Mononuclear cell (primary cell): ENCODE measurements around the gene EPPIN. TPM values are rescaled to one million over a fixed set of nuclear protein-coding genes. Genes with fewer than 3 reads are reported as not detected.

Experiments
- H3K27me3 ChIP-seq: 2 replicates; pipeline ENCODE4 v1.6.0; 2011; ENCODE audit warnings: low read length, control low read depth; ENCODE audit not compliant: insufficient read depth
- H3K4me1 ChIP-seq: 2 replicates; pipeline ENCODE4 v1.5.1; 2011; ENCODE audit warnings: mild to moderate bottlenecking, low read length, control low read depth; ENCODE audit not compliant: insufficient read depth
- H3K4me3 ChIP-seq: 2 replicates; pipeline ENCODE4 v1.5.1; 2011; ENCODE audit warnings: mild to moderate bottlenecking, low read length, moderate library complexity
- H3K9me3 ChIP-seq: 2 replicates; pipeline ENCODE4 v1.5.1; 2011; ENCODE audit warnings: low read depth, mild to moderate bottlenecking, control low read depth, low read length
- total RNA-seq: library from RNA; depleted of rRNA; stranded (reverse); fragments of >200 nt; gene quantifications from one replicate; pipeline ENCODE4 v1.2.3, GENCODE V29; 2012

The EPPIN gene
- total RNA-seq, 1 donor = not detected

DNA sequence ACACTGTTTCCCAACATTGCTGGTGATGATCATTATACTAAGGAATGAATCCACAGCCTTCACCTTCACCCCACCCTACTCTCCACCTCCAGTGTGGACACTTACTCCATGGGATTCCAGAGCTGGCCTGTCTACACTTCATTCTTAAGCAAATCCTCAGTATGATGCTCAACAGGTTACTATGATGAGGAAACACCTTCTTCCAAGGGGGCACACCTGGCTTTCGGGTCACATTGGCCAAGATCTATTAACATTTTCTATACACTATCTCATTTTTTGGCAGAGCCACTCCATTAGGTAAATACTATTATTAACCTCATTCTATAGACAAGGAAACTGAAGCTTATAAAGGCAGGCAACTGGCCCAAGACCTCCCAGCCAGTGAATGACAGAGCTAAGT is 8.0 kb upstream of the EPPIN start:
- no peaks in the 10 kb centered on the region for H3K9me3 ChIP-seq
- no peaks in the 10 kb centered on the region for H3K27me3 ChIP-seq
- no peak overlapping the region for H3K4me3 ChIP-seq
- no peaks in the 10 kb centered on the region for H3K4me1 ChIP-seq

GRCh38 chr20:45552456-45552855 is 5.3 kb upstream of the EPPIN start:
- Histone ChIP-seq H3K4me1 (no peaks in the 10 kb centered on the region), H3K9me3 (no peaks in the 10 kb centered on the region), H3K4me3 (no peak overlapping the region), H3K27me3 (no peaks in the 10 kb centered on the region)

- no peak overlapping the region for H3K4me3 ChIP-seq
- peaks cover 3% of the 10 kb centered on the region for H3K27me3 ChIP-seq
Measured at GRCh38 chr20:45550765-45551164, 3.6 kb upstream of the EPPIN start.

DNA sequence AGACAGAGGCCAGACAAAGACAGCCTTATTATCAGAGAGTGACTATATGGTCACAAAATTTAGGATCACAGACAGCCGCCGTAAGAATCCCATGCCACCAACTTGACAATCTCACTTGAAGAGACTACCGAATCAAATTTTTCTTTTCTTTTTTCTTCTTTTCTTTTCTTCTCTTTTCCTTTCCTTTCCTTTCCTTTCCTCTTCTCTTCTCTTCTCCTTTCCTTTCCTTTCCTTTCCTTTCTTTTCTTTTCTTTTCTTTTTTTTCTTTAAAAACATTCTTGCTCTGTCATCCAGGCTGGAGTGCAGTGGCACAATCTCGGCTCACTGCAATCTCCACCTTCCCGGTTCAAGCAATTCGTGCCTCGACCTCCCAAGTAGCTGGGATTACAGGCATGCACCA is 1.2 kb upstream of the EPPIN start:
- no peak overlapping the region for H3K4me3 ChIP-seq
- H3K4me1 ChIP-seq = no peaks in the 10 kb centered on the region
- H3K27me3 ChIP-seq = peaks cover 4% of the 10 kb centered on the region
- H3K9me3 ChIP-seq = no peaks in the 10 kb centered on the region

More at GRCh38 chr20:45550765-45551164, 3.6 kb upstream of the EPPIN start:
- H3K9me3 ChIP-seq = no peaks in the 10 kb centered on the region
- H3K4me1 ChIP-seq = no peaks in the 10 kb centered on the region

- Histone ChIP-seq H3K27me3 (peaks cover 7% of the 10 kb centered on the region), H3K9me3 (no peaks in the 10 kb centered on the region), H3K4me3 (no peak overlapping the region), H3K4me1 (no peaks in the 10 kb centered on the region)
Measured at GRCh38 chr20:45545754-45546453, 1.3 kb downstream of the EPPIN start.

DNA sequence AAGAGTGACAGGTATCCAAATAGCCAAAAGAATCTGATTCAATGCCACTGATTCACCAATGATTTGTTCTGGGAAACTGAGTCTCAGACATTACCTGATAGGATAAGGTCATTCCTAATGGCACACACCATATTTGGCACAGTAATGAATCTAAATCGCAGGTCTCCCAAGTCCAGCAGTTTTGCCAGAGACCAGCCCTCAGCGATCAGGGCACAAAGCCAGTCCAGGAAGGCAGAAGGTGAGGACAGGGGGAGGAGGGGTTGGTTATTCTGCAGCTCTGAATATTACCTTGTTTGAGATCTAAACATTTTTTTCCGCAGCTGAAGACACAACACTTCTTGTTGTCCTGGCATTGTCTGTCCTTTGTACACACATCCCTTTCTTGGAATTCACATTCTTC is 1.9 kb downstream of the EPPIN start:
- peaks cover 7% of the 10 kb centered on the region for H3K27me3 ChIP-seq
- H3K4me3 ChIP-seq = no peak overlapping the region
- no peaks in the 10 kb centered on the region for H3K9me3 ChIP-seq
- no peaks in the 10 kb centered on the region for H3K4me1 ChIP-seq

DNA sequence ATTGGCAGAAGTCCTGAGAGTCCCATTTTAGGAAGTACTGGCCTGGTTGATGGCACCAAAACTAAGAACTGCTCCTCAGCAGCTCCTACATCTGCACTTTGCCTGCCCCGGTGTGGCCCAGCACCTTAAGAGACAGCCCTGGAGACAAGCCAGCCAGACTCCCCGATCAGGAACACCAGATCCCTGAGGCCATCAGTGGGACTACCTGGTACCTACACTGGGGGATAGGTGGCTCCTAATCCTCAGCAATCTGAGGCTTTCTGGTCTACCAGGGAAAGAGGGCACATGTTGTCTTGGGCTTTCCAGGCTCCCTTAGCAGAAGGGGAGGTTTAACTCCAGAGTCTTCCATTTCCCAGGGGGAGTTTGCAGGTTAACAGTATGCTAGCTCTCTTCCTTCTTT is 7.8 kb downstream of the EPPIN start, which contains the start of gene WFDC6:
Gene WFDC6, minus strand, starts transcription at position 101 of the 400 bp plus-strand sequence. Its CDS starts 75 bp downstream, at position 26.
- Histone ChIP-seq H3K4me1 (no peaks in the 10 kb centered on the region), H3K27me3 (peaks cover 14% of the 10 kb centered on the region), H3K4me3 (no peak within 1 kb of the TSS), H3K9me3 (no peaks in the 10 kb centered on the region)

GRCh38 chr20:45538209-45538799 is 8.9 kb downstream of the EPPIN start:
- Histone ChIP-seq H3K4me1 (no peaks in the 10 kb centered on the region), H3K4me3 (no peak overlapping the region), H3K27me3 (peaks cover 17% of the 10 kb centered on the region), H3K9me3 (no peaks in the 10 kb centered on the region)

DNA sequence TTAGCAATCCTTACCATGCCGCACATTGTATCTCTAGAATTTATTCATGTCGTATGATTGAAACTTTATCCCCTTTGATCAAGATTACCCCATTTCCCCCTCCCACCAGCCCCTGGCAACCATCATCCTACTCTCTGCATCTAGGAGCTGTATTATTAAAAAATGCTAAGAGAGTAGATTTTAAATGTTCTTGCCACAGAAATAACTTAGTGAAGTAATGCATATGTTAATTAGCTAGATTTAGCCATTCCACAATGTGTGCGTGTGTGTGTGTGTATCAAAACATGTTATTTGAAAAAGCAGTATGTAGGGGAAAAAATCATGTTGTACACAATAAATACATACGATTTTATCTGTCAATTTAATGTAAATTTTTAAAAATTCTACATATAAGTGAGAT is 19.9 kb downstream of the EPPIN start:
- Histone ChIP-seq H3K27me3 (peaks cover 3% of the 10 kb centered on the region), H3K9me3 (no peaks in the 10 kb centered on the region), H3K4me1 (no peaks in the 10 kb centered on the region)

GRCh38 chr20:45523821-45524220 is 23.4 kb downstream of the EPPIN start:
- Histone ChIP-seq H3K4me1 (no peaks in the 10 kb centered on the region), H3K27me3 (peaks cover 6% of the 10 kb centered on the region), H3K4me3 (no peak overlapping the region), H3K9me3 (no peaks in the 10 kb centered on the region)

More for the DNA sequence above, 19.9 kb downstream of the EPPIN start:
- H3K4me3 ChIP-seq = no peak overlapping the region

DNA sequence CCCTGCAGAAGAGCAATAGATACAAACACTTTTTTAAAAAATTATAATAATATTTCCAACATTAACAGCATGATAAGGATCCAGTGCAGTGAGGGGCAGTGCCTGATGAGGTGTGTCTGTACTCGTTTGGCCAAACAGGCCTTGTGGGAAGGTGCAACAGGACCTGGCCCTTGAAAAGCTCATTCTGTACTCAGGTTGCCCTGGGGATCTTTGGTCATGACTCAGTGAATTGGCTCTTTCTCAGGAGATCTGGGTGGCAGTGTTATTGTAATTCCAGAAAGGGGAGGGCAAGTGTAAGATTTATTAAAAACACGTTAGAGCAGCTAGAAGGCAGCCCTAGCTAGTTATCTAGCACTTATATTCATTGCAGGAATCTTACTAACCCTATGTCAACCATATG is 28.9 kb downstream of the EPPIN start:
- Histone ChIP-seq H3K4me3 (no peak overlapping the region), H3K9me3 (no peaks in the 10 kb centered on the region), H3K4me1 (no peaks in the 10 kb centered on the region), H3K27me3 (peaks cover 3% of the 10 kb centered on the region)

DNA sequence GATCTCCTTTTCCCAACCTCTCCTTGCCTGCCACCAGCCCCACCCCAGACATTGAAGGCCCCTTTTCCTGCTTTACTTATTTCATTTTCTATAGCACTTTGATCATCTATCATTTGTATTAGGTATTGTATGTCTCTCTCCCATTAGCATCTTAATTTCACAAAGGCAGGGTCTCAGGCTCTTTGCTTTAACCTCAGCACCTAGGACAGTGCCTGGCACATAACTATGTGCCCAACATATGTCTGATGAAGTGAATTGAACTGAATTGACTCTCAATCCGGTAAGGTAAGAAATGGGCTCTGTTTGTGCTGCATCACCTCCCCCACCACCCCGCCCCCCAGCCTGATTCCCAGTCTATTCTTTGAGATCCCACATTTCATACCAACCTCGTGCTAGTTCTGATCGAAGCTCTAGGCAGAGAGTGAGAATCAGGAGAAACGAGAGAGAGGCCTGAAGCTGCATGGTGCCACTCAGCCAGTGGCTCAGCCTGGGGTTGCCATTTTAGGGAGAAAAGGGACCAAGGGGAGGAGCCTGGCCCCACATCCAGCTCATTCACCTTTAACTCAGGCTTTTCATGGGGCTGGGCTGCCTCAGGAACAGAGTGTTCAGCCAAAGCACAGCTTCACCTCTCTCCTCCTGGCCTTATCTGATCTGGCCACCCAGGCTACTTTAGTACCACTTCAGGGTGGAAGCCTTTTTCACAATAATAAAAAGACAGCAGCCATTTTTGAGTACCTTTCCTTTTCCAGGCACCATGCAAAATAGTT is 31.9 kb downstream of the EPPIN start, which contains the start of gene SPINT3:
Gene SPINT3, minus strand, starts transcription at position 476 of the 767 bp plus-strand sequence. Its CDS starts 14 bp downstream, at position 462.
- no peaks in the 10 kb centered on the region for H3K4me1 ChIP-seq
- no peaks in the 10 kb centered on the region for H3K9me3 ChIP-seq
- H3K4me3 ChIP-seq = no peak within 1 kb of the TSS
- peaks cover 3% of the 10 kb centered on the region for H3K27me3 ChIP-seq

- Histone ChIP-seq H3K9me3 (no peaks in the 10 kb centered on the region), H3K27me3 (peaks cover 6% of the 10 kb centered on the region), H3K4me1 (no peaks in the 10 kb centered on the region), H3K4me3 (no peak overlapping the region)
Measured at GRCh38 chr20:45510242-45510862, 36.8 kb downstream of the EPPIN start.

GRCh38 chr20:45509091-45509490 is 38.1 kb downstream of the EPPIN start:
- H3K9me3 ChIP-seq = no peaks in the 10 kb centered on the region
- no peak overlapping the region for H3K4me3 ChIP-seq
- no peaks in the 10 kb centered on the region for H3K4me1 ChIP-seq
- peaks cover 13% of the 10 kb centered on the region for H3K27me3 ChIP-seq
